ENCODE data around the gene PKP3.
A peak's percentile ranks its signal among the peaks of the same experiment; 100 is the strongest.
"Not testable (repeated sequence)": the region's sequence is repeated elsewhere in the genome, so short reads cannot be mapped to it uniquely, and the experiment has no call there.

Gene PKP3

GRCh38 chr11:394034-394857 is at the start of gene PKP3:
Gene PKP3 (plus strand): TSS chr11:394209. CDS start chr11:394293, 84 bp downstream.
- intact Hi-C loops (cut with DNase I), result no loop called here

GRCh38 chr11:344836-345578 is 49.0 kb upstream of the PKP3 start:
- intact Hi-C loops (cut with DNase I), result no loop called here
- DNase-seq, result peak in 1 of 10 donors; percentile 2

More at GRCh38 chr11:394034-394857, at the start of gene PKP3:
- DNase-seq, result no peak

GRCh38 chr11:346529-346928 is 47.5 kb upstream of the PKP3 start:
- DNase-seq, result peak in 2 of 10 donors; percentile 11 to 24

GRCh38 chr11:349270-349954 is 44.6 kb upstream of the PKP3 start:
- intact Hi-C loops (cut with DNase I), result not testable (repeated sequence)
- peak in 2 of 10 donors; percentile 22 to 24 for DNase-seq

More at GRCh38 chr11:346529-346928, 47.5 kb upstream of the PKP3 start:
- intact Hi-C loops (cut with DNase I), result no loop called here

GRCh38 chr11:350033-350722 is 43.8 kb upstream of the PKP3 start:
- intact Hi-C loops (cut with DNase I), result loop anchor here (10.0 kb wide), 2 partner anchors 45 to 95 kb away; partner anchors contain the start of gene IFITM2

GRCh38 chr11:350723-351255 is 43.2 kb upstream of the PKP3 start:
- intact Hi-C loops (cut with DNase I), result loop anchor here (10.0 kb wide), 2 partner anchors 46 to 96 kb away; partner anchors contain the start of gene IFITM2
- peak in 2 of 10 donors; percentile 14 to 54 for DNase-seq

More at GRCh38 chr11:350033-350722, 43.8 kb upstream of the PKP3 start:
- peak in 1 of 10 donors; percentile 39 for DNase-seq

GRCh38 chr11:351411-351810 is 42.6 kb upstream of the PKP3 start:
- intact Hi-C loops (cut with DNase I), result loop anchor here (10.0 kb wide), 2 partner anchors 47 to 97 kb away; partner anchors contain the start of gene IFITM2
- peak in 3 of 10 donors; percentile 39 to 67 (median 43) for DNase-seq

- DNase-seq, result peak in 2 of 10 donors; percentile 14 to 27
- intact Hi-C loops (cut with DNase I), result loop anchor here (10.0 kb wide), 2 partner anchors 48 to 98 kb away; partner anchors contain the start of gene IFITM2
These were observed 41.5 kb upstream of the PKP3 start for GRCh38 chr11:352456-353031.

- intact Hi-C loops (cut with DNase I), result loop anchor here (10.0 kb wide), 2 partner anchors 49 to 99 kb away; partner anchors contain the start of gene IFITM2
- peak in 8 of 10 donors; percentile 57 to 92 (median 73) for DNase-seq
These were observed 40.7 kb upstream of the PKP3 start for GRCh38 chr11:353179-353873.

GRCh38 chr11:355581-356458 is 38.2 kb upstream of the PKP3 start:
- peak in 7 of 10 donors; percentile 60 to 92 (median 76) for DNase-seq
- intact Hi-C loops (cut with DNase I), result loop anchor here (10.0 kb wide), 2 partner anchors 51 to 101 kb away; partner anchors contain the start of gene IFITM2

- intact Hi-C loops (cut with DNase I), result loop anchor here (10.0 kb wide), 2 partner anchors 52 to 102 kb away; partner anchors contain the start of gene IFITM2
- DNase-seq, result peak in 1 of 10 donors; percentile 1
These were observed 37.4 kb upstream of the PKP3 start for GRCh38 chr11:356610-357009.

GRCh38 chr11:357582-357981 is 36.4 kb upstream of the PKP3 start:
- no peak for DNase-seq
- intact Hi-C loops (cut with DNase I), result loop anchor here (10.0 kb wide), 2 partner anchors 53 to 103 kb away; partner anchors contain the start of gene IFITM2

- DNase-seq, result peak in 2 of 10 donors; percentile 49 to 56
- intact Hi-C loops (cut with DNase I), result loop anchor here (10.0 kb wide), 2 partner anchors 53 to 103 kb away; partner anchors contain the start of gene IFITM2
These were observed 35.7 kb upstream of the PKP3 start for GRCh38 chr11:358129-358800.

- peak in 2 of 10 donors; percentile 50 to 64 for DNase-seq
- intact Hi-C loops (cut with DNase I), result loop anchor here (10.0 kb wide), 2 partner anchors 54 to 104 kb away; partner anchors contain the start of gene IFITM2
These were observed 34.8 kb upstream of the PKP3 start for GRCh38 chr11:359181-359714.

GRCh38 chr11:360326-361280 is 33.4 kb upstream of the PKP3 start:
- intact Hi-C loops (cut with DNase I), result no loop called here
- peak in 3 of 10 donors; percentile 66 to 79 (median 75) for DNase-seq
